H9 (cell line): ENCODE measurements around the gene ZMYM3. TPM values are rescaled to one million over a fixed set of nuclear protein-coding genes. Genes with fewer than 3 reads are reported as not detected.

Source experiments
- DNase-seq: peaks from one replicate; pipeline ENCODE4 v3.0.0-alpha.2; 2017
- H2AFZ ChIP-seq: one replicate; pipeline ENCODE4 v1.6.1; 2013; ENCODE audit warnings: mild to moderate bottlenecking, low read length, control low read depth, moderate library complexity
- H2AK5ac ChIP-seq: 2 replicates; pipeline ENCODE4 v1.6.1; 2013; ENCODE audit warnings: low read length, control low read depth, mixed read lengths; ENCODE audit not compliant: insufficient read length
- H2BK120ac ChIP-seq: one replicate; pipeline ENCODE4 v1.6.1; 2013; ENCODE audit warnings: low read depth, mild to moderate bottlenecking, low read length, control low read depth, inconsistent platforms; ENCODE audit not compliant: poor library complexity, severe bottlenecking
- H2BK12ac ChIP-seq: 2 replicates; pipeline ENCODE4 v1.6.1; 2013; ENCODE audit warnings: low read length, control low read depth, mixed read lengths, low read depth; ENCODE audit not compliant: insufficient read length
- H2BK15ac ChIP-seq: 2 replicates; pipeline ENCODE4 v1.6.1; 2013; ENCODE audit warnings: low read depth, low read length, control low read depth
- H2BK20ac ChIP-seq: one replicate; pipeline ENCODE4 v1.6.1; 2013; ENCODE audit warnings: low read depth, mild to moderate bottlenecking, low read length, control low read depth, inconsistent platforms; ENCODE audit not compliant: poor library complexity, severe bottlenecking
- H2BK5ac ChIP-seq: 2 replicates; pipeline ENCODE4 v1.6.1; 2013; ENCODE audit warnings: low read length, control low read depth, mixed read lengths; ENCODE audit not compliant: insufficient read length
- H3K14ac ChIP-seq: 2 replicates; pipeline ENCODE4 v1.6.1; 2013; ENCODE audit warnings: low read length, control low read depth; ENCODE audit not compliant: insufficient read depth
- H3K18ac ChIP-seq: 2 replicates; pipeline ENCODE4 v1.6.1; 2013; ENCODE audit warnings: low read depth, mild to moderate bottlenecking, mixed read lengths, low read length, control low read depth; ENCODE audit not compliant: insufficient read length
- H3K23ac ChIP-seq: 2 replicates; pipeline ENCODE4 v1.6.1; 2013; ENCODE audit warnings: low read length, control low read depth, mixed read lengths, low read depth; ENCODE audit not compliant: insufficient read length
- H3K23me2 ChIP-seq: 2 replicates; pipeline ENCODE4 v1.6.1; 2013; ENCODE audit warnings: low read depth, mild to moderate bottlenecking, mixed read lengths, low read length, control low read depth; ENCODE audit not compliant: insufficient read length, poor library complexity, severe bottlenecking
- H3K27ac ChIP-seq: 2 replicates; pipeline ENCODE4 v1.5.1; 2013; ENCODE audit warnings: low read length, control low read depth, mixed read lengths, low read depth; ENCODE audit not compliant: insufficient read length
- H3K27me3 ChIP-seq: 2 replicates; pipeline ENCODE4 v1.6.1; 2013; ENCODE audit warnings: low read length, control low read depth, inconsistent platforms; ENCODE audit not compliant: insufficient read depth
- H3K4ac ChIP-seq: 2 replicates; pipeline ENCODE4 v1.6.1; 2013; ENCODE audit warnings: low read depth, mild to moderate bottlenecking, control low read depth, inconsistent platforms, low read length, moderate library complexity
- H3K4me1 ChIP-seq: 2 replicates; pipeline ENCODE4 v1.6.1; 2013; ENCODE audit warnings: low read length, control low read depth, inconsistent platforms; ENCODE audit not compliant: insufficient read depth
- H3K4me2 ChIP-seq: 2 replicates; pipeline ENCODE4 v1.6.1; 2013; ENCODE audit warnings: low read length, control low read depth, mixed read lengths; ENCODE audit not compliant: insufficient read length, insufficient read depth
- H3K56ac ChIP-seq: 2 replicates; pipeline ENCODE4 v1.6.1; 2013; ENCODE audit warnings: low read depth, mild to moderate bottlenecking, mixed read lengths, low read length, control low read depth; ENCODE audit not compliant: insufficient read length
- H3K79me1 ChIP-seq: 2 replicates; pipeline ENCODE4 v1.6.1; 2013; ENCODE audit warnings: low read depth, mild to moderate bottlenecking, moderate library complexity, low read length, control low read depth, inconsistent platforms; ENCODE audit not compliant: insufficient read depth, poor library complexity, severe bottlenecking
- H3K79me2 ChIP-seq: 2 replicates; pipeline ENCODE4 v1.6.1; 2013; ENCODE audit warnings: low read length, control low read depth, inconsistent platforms; ENCODE audit not compliant: insufficient read depth
- H3K9ac ChIP-seq: 2 replicates; pipeline ENCODE4 v1.6.1; 2013; ENCODE audit warnings: low read length, control low read depth, mixed read lengths; ENCODE audit not compliant: insufficient read length; ENCODE audit errors: extremely low read depth
- H3K9me3 ChIP-seq: one replicate; pipeline ENCODE4 v1.6.1; 2013; ENCODE audit warnings: low read depth, low read length, inconsistent platforms; ENCODE audit not compliant: control insufficient read depth
- H3T11ph ChIP-seq: one replicate; pipeline ENCODE4 v1.6.1; 2013; ENCODE audit warnings: mild to moderate bottlenecking, low read length, control low read depth, inconsistent platforms
- H4K20me1 ChIP-seq: one replicate; pipeline ENCODE4 v1.6.1; 2013; ENCODE audit not compliant: control insufficient read depth, insufficient read length, insufficient read depth
- H4K5ac ChIP-seq: 2 replicates; pipeline ENCODE4 v1.6.1; 2013; ENCODE audit warnings: low read depth, mild to moderate bottlenecking, mixed read lengths, low read length, control low read depth; ENCODE audit not compliant: insufficient read length
- H4K8ac ChIP-seq: replicated peaks from 2 replicates; pipeline ENCODE4 v1.6.1; 2013; ENCODE audit warnings: low read length, control low read depth, mixed read lengths, low read depth; ENCODE audit not compliant: insufficient read length
- H4K91ac ChIP-seq: 2 replicates; pipeline ENCODE4 v1.6.1; 2013; ENCODE audit warnings: low read depth, mild to moderate bottlenecking, moderate library complexity, mixed read lengths, low read length, control low read depth; ENCODE audit not compliant: insufficient read length
- H3K27ac Mint-ChIP-seq, 3 experiments: 2 replicates in 2 of 3; 3 replicates in 1 of 3; pipeline ENCODE4 v1.8.0; 2020 to 2021; ENCODE audit warnings: mixed read lengths in 3 of 3, mild to moderate bottlenecking in 1 of 3, moderate library complexity in 1 of 3
- H3K27me3 Mint-ChIP-seq: 2 replicates; pipeline ENCODE4 v1.8.0; 2021; ENCODE audit warnings: low read depth, mild to moderate bottlenecking, moderate library complexity, mixed read lengths
- H3K36me3 Mint-ChIP-seq, 3 experiments: 2 replicates in 2 of 3; 3 replicates in 1 of 3; pipeline ENCODE4 v1.8.0; 2020 to 2021; ENCODE audit warnings: low read depth in 3 of 3, mixed read lengths in 3 of 3; ENCODE audit not compliant: insufficient read depth in 1 of 3
- H3K4me1 Mint-ChIP-seq, 2 experiments: 2 replicates each; pipeline ENCODE4 v1.8.0; 2020; ENCODE audit warnings: mixed read lengths in 2 of 2
- H3K4me3 Mint-ChIP-seq, 2 experiments: 2 replicates in 1 of 2; 3 replicates in 1 of 2; pipeline ENCODE4 v1.8.0; 2020 to 2021; ENCODE audit warnings: mild to moderate bottlenecking in 2 of 2, mixed read lengths in 2 of 2, moderate library complexity in 1 of 2
- H3K9me3 Mint-ChIP-seq, 2 experiments: 2 replicates in 1 of 2; 3 replicates in 1 of 2; pipeline ENCODE4 v1.8.0; 2020; ENCODE audit warnings: mild to moderate bottlenecking in 2 of 2, mixed read lengths in 2 of 2, moderate library complexity in 1 of 2
- CTCF ChIP-seq: fragments of 200-600 bp; sonication (generic); conservative IDR thresholded peaks from 3 replicates; pipeline ENCODE4 v1.8.0; 2021; ENCODE audit warnings: antibody characterized with exemption, mild to moderate bottlenecking
- WGBS: extraction: QIAGEN DNeasy Blood & Tissue Kit; methylation state at CpG from one replicate; pipeline ENCODE4 v1.1.7; 2013; ENCODE audit warnings: missing lambda C conversion rate, low lambda C conversion rate, mixed read lengths; ENCODE audit not compliant: insufficient read length; ENCODE audit errors: extremely low coverage; 5-methylcytosine and 5-hydroxymethylcytosine counted together
- total RNA-seq: library from RNA; stranded (reverse); gene quantifications from 2 replicates; pipeline ENCODE4 v1.2.1, GENCODE V29; 2021

Gene ZMYM3
- total RNA-seq, 1 experiment from 2014 or later: 86.5 TPM

GRCh38 chrX:71198066-71198465 lies 55.9 kb downstream of the ZMYM3 start:
- Histone ChIP-seq H2BK5ac (no peak overlapping the region), H3K18ac (no peak overlapping the region), H3K4me2 (no peak overlapping the region), H3K4me1 (peaks cover 4% of the 10 kb centered on the region; the same call in 1 of the 2 replicates), H3K56ac (no peak overlapping the region), H2AK5ac (no peak overlapping the region), H4K91ac (no peak overlapping the region), H2BK120ac (no peak overlapping the region), H3K4ac (no peak overlapping the region), H3K23me2 (no peaks in the 10 kb centered on the region), H3K79me1 (no peaks in the 10 kb centered on the region), H2AFZ (no peak overlapping the region), H4K5ac (no peak overlapping the region), H3K9ac (no peak overlapping the region), H3K9me3 (peaks cover 31% of the 10 kb centered on the region), H4K8ac (no peak overlapping the region), H4K20me1 (no peaks in the 10 kb centered on the region), H3K14ac (no peak overlapping the region), H2BK15ac (no peak overlapping the region), H3K79me2 (no peaks in the 10 kb centered on the region), H3K27ac (no peak overlapping the region), H3K27me3 (no peaks in the 10 kb centered on the region), H2BK20ac (no peak overlapping the region), H2BK12ac (no peak overlapping the region), H3T11ph (no peak overlapping the region), H3K23ac (no peak overlapping the region)
- Mint-ChIP-seq H3K36me3 (peaks cover 0 to 2% (median 0%) of the 10 kb centered on the region in 3 experiments; a peak in 2 of 7 replicates), H3K4me1 (peaks cover 17% of the 10 kb centered on the region in 2 experiments), H3K27me3 (no peaks in the 10 kb centered on the region; the same call in none of the 2 replicates), H3K27ac (no peak overlapping the region), H3K9me3 (peaks cover 47 to 49% of the 10 kb centered on the region in 2 experiments), H3K4me3 (no peak overlapping the region)
- TF ChIP-seq CTCF: no peak
- no CpG with 5 or more reads among the region's 3 CpGs for WGBS
- DNase-seq: no peak
